ENCODE data around the gene LRP2.

The LRP2 gene

DNA sequence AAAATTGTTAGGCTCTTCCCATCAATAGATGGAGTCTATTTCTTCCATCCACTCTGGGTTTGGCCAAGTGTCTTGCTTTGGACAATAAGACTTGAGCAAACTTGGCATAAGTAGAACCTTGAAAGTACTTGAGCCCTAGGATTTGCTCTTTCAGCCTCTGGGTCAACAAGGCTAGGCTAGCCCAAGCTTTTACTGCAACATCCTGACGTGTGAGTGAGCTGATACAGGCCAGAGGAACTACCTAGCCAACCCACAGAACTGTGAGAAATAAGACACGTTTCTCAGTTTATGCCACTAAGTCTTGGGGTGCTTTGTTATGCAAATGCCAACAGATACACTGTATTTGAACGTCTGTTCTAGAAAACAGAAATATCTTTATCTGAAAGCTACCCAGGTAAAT, 71.9 kb downstream of the LRP2 start:
- TF ChIP-seq, protein P1, sequence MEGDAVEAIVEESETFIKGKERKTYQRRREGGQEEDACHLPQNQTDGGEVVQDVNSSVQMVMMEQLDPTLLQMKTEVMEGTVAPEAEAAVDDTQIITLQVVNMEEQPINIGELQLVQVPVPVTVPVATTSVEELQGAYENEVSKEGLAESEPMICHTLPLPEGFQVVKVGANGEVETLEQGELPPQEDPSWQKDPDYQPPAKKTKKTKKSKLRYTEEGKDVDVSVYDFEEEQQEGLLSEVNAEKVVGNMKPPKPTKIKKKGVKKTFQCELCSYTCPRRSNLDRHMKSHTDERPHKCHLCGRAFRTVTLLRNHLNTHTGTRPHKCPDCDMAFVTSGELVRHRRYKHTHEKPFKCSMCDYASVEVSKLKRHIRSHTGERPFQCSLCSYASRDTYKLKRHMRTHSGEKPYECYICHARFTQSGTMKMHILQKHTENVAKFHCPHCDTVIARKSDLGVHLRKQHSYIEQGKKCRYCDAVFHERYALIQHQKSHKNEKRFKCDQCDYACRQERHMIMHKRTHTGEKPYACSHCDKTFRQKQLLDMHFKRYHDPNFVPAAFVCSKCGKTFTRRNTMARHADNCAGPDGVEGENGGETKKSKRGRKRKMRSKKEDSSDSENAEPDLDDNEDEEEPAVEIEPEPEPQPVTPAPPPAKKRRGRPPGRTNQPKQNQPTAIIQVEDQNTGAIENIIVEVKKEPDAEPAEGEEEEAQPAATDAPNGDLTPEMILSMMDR (IDR thresholded peaks at IDR 0.05; ENCODE audit: borderline replicate concordance, control extremely low read depth, extremely low read depth, insufficient read depth, missing control alignments): no peak
- DNase-seq (ENCODE audit: low spot score): no peak
- in situ Hi-C loops (cut with MboI; ENCODE audit: low sequenced_read_pairs, unreplicated experiment): no loop called here

DNA sequence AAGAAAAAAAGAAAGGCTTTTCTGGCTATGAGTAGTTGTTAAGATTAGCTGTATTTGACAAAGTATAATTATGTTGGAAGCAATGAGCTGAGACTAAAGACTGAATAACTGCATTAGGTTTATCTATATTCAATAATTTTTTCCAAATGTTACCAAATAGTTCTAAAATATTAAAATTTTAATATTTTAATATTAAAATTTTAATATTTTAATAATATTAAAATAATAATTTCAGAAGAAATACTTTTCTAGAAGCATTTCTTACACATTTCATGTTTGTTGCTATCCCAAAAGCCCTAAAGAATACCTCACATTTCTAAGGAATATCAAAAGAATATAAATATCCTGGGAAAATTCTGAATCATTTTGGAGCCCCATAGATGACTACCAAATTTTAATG, 74.7 kb downstream of the LRP2 start:
- in situ Hi-C loops (cut with MboI; ENCODE audit: low sequenced_read_pairs, unreplicated experiment): no loop called here
- TF ChIP-seq, protein P1 (IDR thresholded peaks at IDR 0.05; ENCODE audit: borderline replicate concordance, control extremely low read depth, extremely low read depth, insufficient read depth, missing control alignments): no peak
- no peak for DNase-seq (ENCODE audit: low spot score)

DNA sequence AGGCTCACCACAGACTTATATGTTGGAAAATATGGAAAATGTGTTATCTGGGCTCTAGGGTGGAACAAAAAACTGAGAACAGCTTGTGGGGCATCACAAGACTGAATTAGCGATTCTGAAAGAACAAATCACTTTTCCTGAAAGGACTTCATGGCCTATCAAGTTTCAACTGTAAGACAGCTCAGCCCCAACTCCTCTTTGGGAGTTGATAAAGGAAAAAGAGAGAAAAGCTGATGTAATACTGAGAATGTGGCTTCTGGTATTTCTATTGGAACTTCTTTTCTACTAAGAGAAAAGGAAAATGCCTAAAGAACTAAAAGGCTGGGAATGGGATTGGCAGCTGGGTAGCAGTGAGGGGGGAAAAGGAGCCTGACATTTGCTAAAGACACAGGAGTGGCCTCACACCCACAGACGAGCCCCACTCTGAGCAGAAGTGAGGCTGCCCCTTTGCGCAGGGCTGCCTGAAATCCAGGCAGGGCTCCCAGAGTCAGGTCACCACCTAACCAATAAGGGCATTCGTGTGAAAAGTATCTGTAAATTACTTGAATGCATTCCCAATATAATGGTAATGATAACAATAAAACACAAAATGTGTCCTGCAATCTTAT, 75.6 kb downstream of the LRP2 start:
- no peak for DNase-seq (ENCODE audit: low spot score)
- in situ Hi-C loops (cut with MboI; ENCODE audit: low sequenced_read_pairs, unreplicated experiment): no loop called here
- TF ChIP-seq, protein P1 (IDR thresholded peaks at IDR 0.05; ENCODE audit: borderline replicate concordance, control extremely low read depth, extremely low read depth, insufficient read depth, missing control alignments): no peak

DNA sequence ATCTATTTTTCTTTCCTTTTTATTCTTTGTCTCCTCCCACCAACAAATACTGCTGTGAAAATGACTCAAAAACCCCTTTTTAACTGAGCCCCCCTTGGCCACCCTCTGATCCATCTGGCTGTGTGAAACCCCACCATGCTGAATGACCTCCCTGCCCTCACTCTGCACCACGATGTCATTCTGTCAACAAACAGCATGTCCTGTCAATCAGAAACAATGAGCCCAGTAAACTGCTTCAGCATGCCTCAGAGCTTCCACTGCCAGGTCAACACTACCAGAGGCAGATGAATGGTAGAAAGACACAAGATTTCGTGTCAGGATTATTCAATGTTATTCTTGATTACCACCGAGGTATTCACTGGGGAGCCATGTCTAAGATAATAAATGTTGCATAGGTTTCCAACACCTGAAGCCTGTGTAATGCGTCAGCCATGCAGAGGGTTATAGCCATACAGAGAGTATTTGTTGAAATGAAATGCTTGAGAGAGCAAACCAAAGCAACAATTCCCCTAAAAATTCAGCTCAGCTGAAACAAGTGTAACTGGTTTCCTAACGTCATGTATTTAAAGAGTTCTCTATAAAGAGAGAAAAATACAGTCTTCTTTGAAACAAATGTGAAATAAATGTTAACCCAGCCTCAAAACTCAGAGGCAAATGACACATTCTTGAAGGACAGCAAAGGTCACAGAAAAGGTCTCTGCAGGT, 76.7 kb downstream of the LRP2 start:
- in situ Hi-C loops (cut with MboI; ENCODE audit: low sequenced_read_pairs, unreplicated experiment): no loop called here
- DNase-seq (ENCODE audit: low spot score): no peak
- TF ChIP-seq, protein P1 (IDR thresholded peaks at IDR 0.05; ENCODE audit: borderline replicate concordance, control extremely low read depth, extremely low read depth, insufficient read depth, missing control alignments): no peak

DNA sequence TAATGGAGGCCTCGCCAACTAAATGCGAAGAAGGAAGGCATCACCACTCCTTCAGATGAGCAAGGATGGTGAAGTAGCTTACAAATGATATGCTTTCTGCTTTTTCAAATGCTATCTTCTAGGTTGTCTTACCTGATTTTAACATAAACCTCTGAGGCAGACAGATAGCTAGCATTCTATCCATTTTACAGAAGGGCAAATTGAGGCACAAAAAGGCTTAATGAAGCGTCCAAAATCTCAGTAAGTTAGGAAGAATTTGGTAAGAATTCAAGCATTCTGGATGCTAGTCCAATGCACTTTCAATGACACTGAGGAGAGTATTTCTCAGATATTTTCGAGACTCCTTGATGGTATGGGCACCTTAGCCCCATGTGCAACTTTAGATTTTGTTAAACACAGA, 81.8 kb downstream of the LRP2 start:
- TF ChIP-seq, protein P1 (IDR thresholded peaks at IDR 0.05; ENCODE audit: borderline replicate concordance, control extremely low read depth, extremely low read depth, insufficient read depth, missing control alignments): no peak
- no peak for DNase-seq (ENCODE audit: low spot score)
- in situ Hi-C loops (cut with MboI; ENCODE audit: low sequenced_read_pairs, unreplicated experiment): no loop called here

DNA sequence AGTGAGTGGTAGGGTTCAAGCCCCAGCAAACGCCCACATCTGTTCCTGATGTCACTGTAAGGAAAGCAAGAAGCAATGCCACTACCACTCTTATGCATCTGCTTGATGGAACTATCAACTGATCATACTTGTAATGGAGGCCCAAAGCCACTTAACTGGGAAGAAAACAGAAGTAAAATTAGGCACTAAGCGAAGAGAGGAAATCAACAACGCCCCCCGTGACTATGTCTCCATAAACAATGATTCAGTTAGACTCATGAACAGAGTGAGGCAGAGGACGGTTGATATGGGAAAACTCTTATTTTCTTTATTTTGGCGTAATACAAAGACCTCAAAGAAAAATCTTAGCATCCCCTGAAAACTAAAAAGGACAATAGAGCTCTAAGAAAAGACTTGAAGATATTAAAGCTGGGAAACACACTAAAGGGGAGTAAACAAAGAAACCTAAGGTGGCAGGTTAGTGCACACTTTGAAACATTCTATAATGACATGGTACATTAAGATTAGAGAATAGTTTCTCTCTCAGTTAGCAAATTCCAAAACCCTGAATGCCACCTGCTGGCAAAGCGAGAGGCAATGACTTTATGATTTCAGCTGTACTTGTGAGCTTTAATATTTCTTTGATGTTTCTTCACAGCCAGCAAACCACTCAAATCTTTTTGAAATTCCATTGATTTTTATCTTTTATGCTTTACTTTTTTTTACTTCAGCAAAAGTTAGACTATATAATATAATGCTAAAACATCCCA, 86.5 kb downstream of the LRP2 start:
- TF ChIP-seq, protein P1 (IDR thresholded peaks at IDR 0.05; ENCODE audit: borderline replicate concordance, control extremely low read depth, extremely low read depth, insufficient read depth, missing control alignments): no peak
- DNase-seq (ENCODE audit: low spot score): no peak
- in situ Hi-C loops (cut with MboI; ENCODE audit: low sequenced_read_pairs, unreplicated experiment): no loop called here
